ENCODE results near the gene B4GALT6. TPM values are rescaled to one million over a fixed set of nuclear protein-coding genes. Genes with fewer than 3 reads are reported as not detected.

The B4GALT6 gene
- total RNA-seq, 1 donor from 2014 or later = 12.2 TPM

GRCh38 chr18:31669541-31669940 is 14.8 kb downstream of the B4GALT6 start:
- Mint-ChIP-seq H3K27me3 (ENCODE audit: low read depth) (no peaks in the 10 kb centered on the region), H3K4me1 (ENCODE audit: low read depth) (peaks cover 6% of the 10 kb centered on the region), H3K9me3 (ENCODE audit: low read depth) (no peaks in the 10 kb centered on the region), H3K4me3 (ENCODE audit: unreplicated experiment) (no peak overlapping the region), H3K36me3 (ENCODE audit: low read depth) (no peaks in the 10 kb centered on the region), H3K27ac (ENCODE audit: unreplicated experiment) (no peak overlapping the region)
- no peak for DNase-seq (ENCODE audit: low spot score)
- TF ChIP-seq CTCF (IDR thresholded peaks at IDR 0.05) = no peak

GRCh38 chr18:31667185-31667584 is 17.2 kb downstream of the B4GALT6 start:
- no peak for TF ChIP-seq CTCF (IDR thresholded peaks at IDR 0.05)
- Mint-ChIP-seq H3K36me3 (ENCODE audit: low read depth) (no peaks in the 10 kb centered on the region), H3K4me1 (ENCODE audit: low read depth) (peaks cover 6% of the 10 kb centered on the region), H3K4me3 (ENCODE audit: unreplicated experiment) (no peak overlapping the region), H3K27me3 (ENCODE audit: low read depth) (no peaks in the 10 kb centered on the region), H3K9me3 (ENCODE audit: low read depth) (no peaks in the 10 kb centered on the region), H3K27ac (ENCODE audit: unreplicated experiment) (peak overlapping the region; percentile 30)
- DNase-seq (ENCODE audit: low spot score) = no peak

- Mint-ChIP-seq H3K27me3 (ENCODE audit: low read depth) (no peaks in the 10 kb centered on the region), H3K4me3 (ENCODE audit: unreplicated experiment) (no peak overlapping the region), H3K9me3 (ENCODE audit: low read depth) (peaks cover under 1% of the 10 kb centered on the region), H3K4me1 (ENCODE audit: low read depth) (peaks cover 11% of the 10 kb centered on the region), H3K36me3 (ENCODE audit: low read depth) (no peaks in the 10 kb centered on the region), H3K27ac (ENCODE audit: unreplicated experiment) (no peak overlapping the region)
- DNase-seq (ENCODE audit: low spot score) = no peak
- TF ChIP-seq CTCF (IDR thresholded peaks at IDR 0.05) = no peak
Observed at GRCh38 chr18:31666055-31666454, 18.3 kb downstream of the B4GALT6 start.

- H3K4me1 Mint-ChIP-seq (ENCODE audit: low read depth) = peaks cover 12% of the 10 kb centered on the region
- no peak overlapping the region for H3K27ac Mint-ChIP-seq (ENCODE audit: unreplicated experiment)
- H3K36me3 Mint-ChIP-seq (ENCODE audit: low read depth) = peaks cover 3% of the 10 kb centered on the region
- H3K9me3 Mint-ChIP-seq (ENCODE audit: low read depth) = peaks cover 9% of the 10 kb centered on the region
- no peaks in the 10 kb centered on the region for H3K27me3 Mint-ChIP-seq (ENCODE audit: low read depth)
- no peak for DNase-seq (ENCODE audit: low spot score)
- no peak overlapping the region for H3K4me3 Mint-ChIP-seq (ENCODE audit: unreplicated experiment)
- TF ChIP-seq CTCF (IDR thresholded peaks at IDR 0.05) = no peak
Observed at GRCh38 chr18:31664101-31664500, 20.3 kb downstream of the B4GALT6 start.

- H3K9me3 Mint-ChIP-seq (ENCODE audit: low read depth) = peaks cover 9% of the 10 kb centered on the region
- no peaks in the 10 kb centered on the region for H3K27me3 Mint-ChIP-seq (ENCODE audit: low read depth)
- TF ChIP-seq CTCF (IDR thresholded peaks at IDR 0.05) = no peak
- no peak for DNase-seq (ENCODE audit: low spot score)
- H3K4me3 Mint-ChIP-seq (ENCODE audit: unreplicated experiment) = no peak overlapping the region
- H3K36me3 Mint-ChIP-seq (ENCODE audit: low read depth) = peaks cover 3% of the 10 kb centered on the region
- peaks cover 10% of the 10 kb centered on the region for H3K4me1 Mint-ChIP-seq (ENCODE audit: low read depth)
- H3K27ac Mint-ChIP-seq (ENCODE audit: unreplicated experiment) = no peak overlapping the region
Observed at GRCh38 chr18:31661965-31662364, 22.4 kb downstream of the B4GALT6 start.
